Measurements from ENCODE around the gene BANP. TPM values are rescaled to one million over a fixed set of nuclear protein-coding genes. Genes with fewer than 3 reads are reported as not detected.

The BANP gene
- polyA plus RNA-seq, 1 of the 3 experiments (the other 2 are of a cell fraction): 16.8 TPM

DNA sequence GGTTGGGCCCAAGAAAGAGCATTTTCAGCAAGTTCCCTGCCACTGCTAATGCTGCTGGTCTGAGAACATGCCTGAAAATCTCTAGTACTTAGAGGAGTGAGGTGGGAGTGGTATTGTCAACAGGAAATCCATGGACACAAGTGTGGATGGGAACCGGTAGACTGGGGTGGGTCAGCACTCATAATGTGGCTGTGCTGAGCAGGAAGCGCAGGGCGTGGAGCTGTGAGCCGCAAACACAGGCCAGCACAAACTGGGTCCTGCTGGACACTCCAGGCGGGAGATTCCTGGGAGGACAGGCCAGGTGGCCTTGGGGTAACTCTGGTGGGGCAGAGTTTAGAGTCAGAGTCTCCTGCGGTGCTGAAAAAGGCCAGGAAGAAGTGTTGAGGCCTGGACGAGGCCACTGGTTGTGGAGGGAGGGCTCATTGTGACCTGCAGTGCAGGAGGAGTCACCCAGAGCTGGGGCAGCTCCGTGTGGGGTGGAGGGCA is 62.6 kb downstream of the BANP start:
- Histone ChIP-seq H3K79me2 (ENCODE audit: insufficient read depth) (no peaks in the 10 kb centered on the region), H4K20me1 (ENCODE audit: insufficient read depth) (no peaks in the 10 kb centered on the region), H2AFZ (ENCODE audit: low read depth) (no peak overlapping the region), H3K4me3 (ENCODE audit: low read depth in 2 of 2, low read length in 1 of 2) (no peak overlapping the region), H3K9ac (no peak overlapping the region), H3K9me2 (no peaks in the 10 kb centered on the region), H3K4me1 (ENCODE audit: control insufficient read depth in 1 of 2, insufficient read depth in 2 of 2, low read depth in 1 of 2, low read length in 1 of 2) (peaks cover 7 to 8% of the 10 kb centered on the region in 2 experiments; a peak in 2 of 4 replicates), H3K36me3 (replicated peaks in 1 of 2; ENCODE audit: control insufficient read depth in 1 of 2, insufficient read depth in 2 of 2, low read length in 1 of 2) (peaks cover 0 to 24% of the 10 kb centered on the region in 2 experiments), H3K9me3 (no peaks in the 10 kb centered on the region), H3F3A (replicated peaks; ENCODE audit: insufficient read depth) (no peaks in the 10 kb centered on the region), H3K27ac (ENCODE audit: low read depth in 2 of 2, low read length in 1 of 2) (no peak overlapping the region; a peak in 1 of 4 replicates), H3K4me2 (no peak overlapping the region), H3K27me3 (ENCODE audit: insufficient read depth) (no peaks in the 10 kb centered on the region)
- TF ChIP-seq, protein P1, sequence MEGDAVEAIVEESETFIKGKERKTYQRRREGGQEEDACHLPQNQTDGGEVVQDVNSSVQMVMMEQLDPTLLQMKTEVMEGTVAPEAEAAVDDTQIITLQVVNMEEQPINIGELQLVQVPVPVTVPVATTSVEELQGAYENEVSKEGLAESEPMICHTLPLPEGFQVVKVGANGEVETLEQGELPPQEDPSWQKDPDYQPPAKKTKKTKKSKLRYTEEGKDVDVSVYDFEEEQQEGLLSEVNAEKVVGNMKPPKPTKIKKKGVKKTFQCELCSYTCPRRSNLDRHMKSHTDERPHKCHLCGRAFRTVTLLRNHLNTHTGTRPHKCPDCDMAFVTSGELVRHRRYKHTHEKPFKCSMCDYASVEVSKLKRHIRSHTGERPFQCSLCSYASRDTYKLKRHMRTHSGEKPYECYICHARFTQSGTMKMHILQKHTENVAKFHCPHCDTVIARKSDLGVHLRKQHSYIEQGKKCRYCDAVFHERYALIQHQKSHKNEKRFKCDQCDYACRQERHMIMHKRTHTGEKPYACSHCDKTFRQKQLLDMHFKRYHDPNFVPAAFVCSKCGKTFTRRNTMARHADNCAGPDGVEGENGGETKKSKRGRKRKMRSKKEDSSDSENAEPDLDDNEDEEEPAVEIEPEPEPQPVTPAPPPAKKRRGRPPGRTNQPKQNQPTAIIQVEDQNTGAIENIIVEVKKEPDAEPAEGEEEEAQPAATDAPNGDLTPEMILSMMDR (IDR thresholded peaks at IDR 0.05): no peak
- TF ChIP-seq IRF3 (IDR thresholded peaks at IDR 0.05; ENCODE audit: low read depth, low read length) (no peak), CHD2 (IDR thresholded peaks at IDR 0.05; ENCODE audit: low read length, partially characterized antibody) (no peak), MEF2A (IDR thresholded peaks at IDR 0.05; ENCODE audit: borderline replicate concordance, low read depth) (no peak), NFIC (IDR thresholded peaks at IDR 0.05; ENCODE audit: borderline replicate concordance) (no peak), FOXM1 (IDR thresholded peaks at IDR 0.05; ENCODE audit: low read depth) (no peak), POLR2AphosphoS5 (IDR thresholded peaks at IDR 0.05; ENCODE audit: low read depth, low read length) (no peak), NRF1 (IDR thresholded peaks at IDR 0.05; ENCODE audit: low read depth, low read length) (no peak), MAX (IDR thresholded peaks at IDR 0.05; ENCODE audit: low read depth) (no peak), SMC3 (IDR thresholded peaks at IDR 0.05; ENCODE audit: low read depth, low read length) (no peak), USF2 (IDR thresholded peaks at IDR 0.05; ENCODE audit: borderline replicate concordance, low read depth, low read length) (no peak), RCOR1 (IDR thresholded peaks at IDR 0.05; ENCODE audit: low read length) (no peak), RXRA (IDR thresholded peaks at IDR 0.05; ENCODE audit: borderline replicate concordance, low read depth) (no peak), FOXJ3 (CRISPR knock-in tag; IDR thresholded peaks at IDR 0.05) (no peak), TAF1 (IDR thresholded peaks at IDR 0.05; ENCODE audit: borderline replicate concordance, low read depth, low read length) (no peak), JUND (IDR thresholded peaks at IDR 0.05) (no peak), TCF12 (IDR thresholded peaks at IDR 0.05) (no peak)
- TF ChIP-seq, protein P2, sequence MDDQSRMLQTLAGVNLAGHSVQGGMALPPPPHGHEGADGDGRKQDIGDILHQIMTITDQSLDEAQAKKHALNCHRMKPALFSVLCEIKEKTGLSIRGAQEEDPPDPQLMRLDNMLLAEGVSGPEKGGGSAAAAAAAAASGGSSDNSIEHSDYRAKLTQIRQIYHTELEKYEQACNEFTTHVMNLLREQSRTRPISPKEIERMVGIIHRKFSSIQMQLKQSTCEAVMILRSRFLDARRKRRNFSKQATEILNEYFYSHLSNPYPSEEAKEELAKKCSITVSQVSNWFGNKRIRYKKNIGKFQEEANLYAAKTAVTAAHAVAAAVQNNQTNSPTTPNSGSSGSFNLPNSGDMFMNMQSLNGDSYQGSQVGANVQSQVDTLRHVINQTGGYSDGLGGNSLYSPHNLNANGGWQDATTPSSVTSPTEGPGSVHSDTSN (IDR thresholded peaks at IDR 0.05): no peak
- ChIA-PET CTCF (interaction anchor here (0.7 to 2.0 kb wide), 2 partner anchors 10 to 543 kb away, joined by 4 to 6 read pairs; no protein-coding TSS in a partner anchor), POLR2A (no interaction called here)
- 95% methylated on average over 5 of the region's 8 CpGs for WGBS (ENCODE audit: low lambda C conversion rate)
- no peak for DNase-seq
